Measurements from ENCODE around the gene RC3H2.

DNA sequence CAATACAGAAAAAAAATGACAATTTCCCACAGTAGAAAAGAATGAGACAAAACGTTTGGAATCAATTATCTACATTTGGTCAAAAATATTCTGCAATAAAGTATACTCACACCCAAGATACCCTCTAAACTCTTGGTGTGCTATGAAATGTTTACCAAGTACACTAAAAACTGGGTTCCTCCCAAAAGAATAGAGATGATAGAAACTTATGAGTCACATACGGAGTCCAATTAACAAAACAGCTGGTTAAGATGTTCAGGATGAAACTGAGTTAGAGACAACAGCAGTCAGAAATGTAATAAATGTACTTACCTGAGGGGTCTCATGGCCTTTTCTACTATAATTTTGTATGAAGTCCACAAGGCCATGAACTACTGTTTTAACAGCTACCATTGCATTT is 25.7 kb downstream of the RC3H2 start:
- no peak for TF ChIP-seq EZH2 (IDR thresholded peaks at IDR 0.05; ENCODE audit: low read depth, low read length, severe bottlenecking)
- TF ChIP-seq HDAC6 (IDR thresholded peaks at IDR 0.05; ENCODE audit: low read depth, low read length), result no peak
- TF ChIP-seq CEBPB (IDR thresholded peaks at IDR 0.05; ENCODE audit: low read depth, low read length), result no peak
- no peak for TF ChIP-seq SIN3A (conservative IDR thresholded peaks at IDR 0.05 in 1 of 2, IDR thresholded peaks at IDR 0.05 in 1 of 2; ENCODE audit: low read depth in 1 of 2, low read length in 2 of 2)
